ENCODE data around the gene SND1. TPM values are rescaled to one million over a fixed set of nuclear protein-coding genes. Genes with fewer than 3 reads are reported as not detected.

The SND1 gene
- total RNA-seq, 1 experiment from 2014 or later: 218 TPM

- no peak overlapping the region for H3K4ac ChIP-seq (ENCODE audit: low read depth, low read length)
- DNase-seq: no peak
- no peak overlapping the region for H4K91ac ChIP-seq (ENCODE audit: insufficient read length, low read depth, low read length)
- no peak overlapping the region for H3K9ac ChIP-seq (ENCODE audit: extremely low read depth, insufficient read length, low read length)
- Mint-ChIP-seq H3K4me3 (no peak overlapping the region), H3K27me3 (ENCODE audit: low read depth) (no peaks in the 10 kb centered on the region; the same call in 1 of the 2 replicates), H3K9me3 (no peaks in the 10 kb centered on the region), H3K36me3 (ENCODE audit: insufficient read depth in 1 of 3, low read depth in 3 of 3) (peaks cover 19 to 61% (median 33%) of the 10 kb centered on the region in 3 experiments; a peak in 6 of 7 replicates), H3K4me1 (peaks cover 0 to 2% of the 10 kb centered on the region in 2 experiments; a peak in 1 of 4 replicates), H3K27ac (no peak overlapping the region)
- no peak overlapping the region for H2BK12ac ChIP-seq (ENCODE audit: insufficient read length, low read depth, low read length)
- no peak overlapping the region for H2BK120ac ChIP-seq (ENCODE audit: low read depth, low read length, poor library complexity, severe bottlenecking)
- no peaks in the 10 kb centered on the region for H3K4me1 ChIP-seq (ENCODE audit: insufficient read depth, low read length)
- H2AK5ac ChIP-seq (ENCODE audit: insufficient read length, low read length): no peak overlapping the region
- H3K56ac ChIP-seq (ENCODE audit: insufficient read length, low read depth, low read length): no peak overlapping the region
- H2BK15ac ChIP-seq (ENCODE audit: low read depth, low read length): no peak overlapping the region
- no peaks in the 10 kb centered on the region for H3K23me2 ChIP-seq (ENCODE audit: insufficient read length, low read depth, low read length, poor library complexity, severe bottlenecking)
- H3K79me1 ChIP-seq (ENCODE audit: insufficient read depth, low read depth, low read length, poor library complexity, severe bottlenecking): no peaks in the 10 kb centered on the region
- H2BK5ac ChIP-seq (ENCODE audit: insufficient read length, low read length): no peak overlapping the region
- no peak overlapping the region for H2BK20ac ChIP-seq (ENCODE audit: low read depth, low read length, poor library complexity, severe bottlenecking)
- H3T11ph ChIP-seq (ENCODE audit: low read length): no peak overlapping the region
- no peak overlapping the region for H3K23ac ChIP-seq (ENCODE audit: insufficient read length, low read depth, low read length)
- WGBS (ENCODE audit: extremely low coverage, insufficient read length, low lambda C conversion rate): no CpG with 5 or more reads among the region's 10 CpGs
- H3K27ac ChIP-seq (ENCODE audit: insufficient read length, low read depth, low read length): no peak overlapping the region
- no peak overlapping the region for H3K14ac ChIP-seq (ENCODE audit: insufficient read depth, low read length)
- no peak overlapping the region for H3K4me2 ChIP-seq (ENCODE audit: insufficient read depth, insufficient read length, low read length)
- H3K27me3 ChIP-seq (ENCODE audit: insufficient read depth, low read length): no peaks in the 10 kb centered on the region
- no peaks in the 10 kb centered on the region for H3K79me2 ChIP-seq (ENCODE audit: insufficient read depth, low read length)
- H4K8ac ChIP-seq (replicated peaks; ENCODE audit: insufficient read length, low read depth, low read length): no peak overlapping the region
- no peak for TF ChIP-seq CTCF (conservative IDR thresholded peaks at IDR 0.05)
- no peak overlapping the region for H2AFZ ChIP-seq (ENCODE audit: low read length)
- peaks cover 3% of the 10 kb centered on the region for H4K20me1 ChIP-seq (ENCODE audit: control insufficient read depth, insufficient read depth, insufficient read length)
- H3K18ac ChIP-seq (ENCODE audit: insufficient read length, low read depth, low read length): no peak overlapping the region
- H4K5ac ChIP-seq (ENCODE audit: insufficient read length, low read depth, low read length): no peak overlapping the region
- H3K9me3 ChIP-seq (ENCODE audit: control insufficient read depth, low read depth, low read length): no peaks in the 10 kb centered on the region
These were observed 433.1 kb downstream of the SND1 start for GRCh38 chr7:128084896-128085608.

Data from H9 (cell line).